Upper lobe of left lung (tissue), 6 donors: ENCODE results near the gene HSPA8. TPM values are rescaled to one million over a fixed set of nuclear protein-coding genes. Genes with fewer than 3 reads are reported as not detected.

Experiments
- ATAC-seq, 2 donors: fragments of 200-7000 bp; cut with Tn5 transposase; one replicate each; pipeline ENCODE4 v1.9.1; 2022; ENCODE audit warnings: mild to moderate bottlenecking in 2 of 2, moderate library complexity in 2 of 2; ENCODE audit not compliant: low FRiP score in 2 of 2
- DNase-seq, 2 donors: peaks; one replicate each; pipeline ENCODE4 v3.0.0-alpha.2; 2019 to 2020
- H3K27ac ChIP-seq, 4 donors: fragments of 200-600 bp; sonication (generic); one replicate each; pipeline ENCODE4 v1.5.1; 2016 to 2019
- H3K27me3 ChIP-seq, 4 donors: fragments of 200-600 bp; sonication (generic); one replicate each; pipeline ENCODE4 v1.5.1; 2017 to 2019
- H3K36me3 ChIP-seq, 4 donors: fragments of 200-600 bp; sonication (generic); one replicate each; pipeline ENCODE4 v1.5.1; 2016 to 2019
- H3K4me1 ChIP-seq, 4 donors: fragments of 200-600 bp; sonication (generic); one replicate each; pipeline ENCODE4 v1.5.1; 2018 to 2019
- H3K4me3 ChIP-seq, 4 donors: fragments of 200-600 bp; sonication (generic); one replicate each; pipeline ENCODE4 v1.5.1; 2017 to 2019; ENCODE audit warnings: mild to moderate bottlenecking in 2 of 4, moderate library complexity in 1 of 4
- H3K9me3 ChIP-seq, 4 donors: fragments of 200-600 bp; sonication (generic); one replicate each; pipeline ENCODE4 v1.5.1; 2018 to 2019
- CTCF ChIP-seq, 6 experiments: fragments of 450-650 bp in 4 of 6; fragments of 200-600 bp in 2 of 6; sonication (generic) in 2 of 6; IDR thresholded peaks; one replicate each; pipeline ENCODE4 v1.5.1; 2016 to 2019; ENCODE audit warnings: antibody characterized with exemption in 6 of 6
- EP300 ChIP-seq, 4 donors: sonication (generic); formaldehyde crosslinking; IDR thresholded peaks; one replicate each; pipeline ENCODE4 v1.5.1; 2017; ENCODE audit warnings: antibody characterized with exemption in 4 of 4, control low read depth in 2 of 4
- POLR2A ChIP-seq, 4 donors: fragments of 450-650 bp; IDR thresholded peaks; one replicate each; pipeline ENCODE4 v1.5.1; 2016 to 2017; ENCODE audit warnings: antibody characterized with exemption in 4 of 4, mild to moderate bottlenecking in 2 of 4
- POLR2AphosphoS5 ChIP-seq, 2 donors: sonication (generic); formaldehyde crosslinking; IDR thresholded peaks; one replicate each; pipeline ENCODE4 v1.5.1; 2017; ENCODE audit warnings: antibody characterized with exemption in 2 of 2
- WGBS, 2 donors: methylation state at CpG; one replicate each; pipeline ENCODE4 v1.1.5; 2017 to 2018; 5-methylcytosine and 5-hydroxymethylcytosine counted together
- total RNA-seq, 6 donors: library from RNA; depleted of rRNA in 4 of 6; stranded (reverse); fragments of >200 nt in 4 of 6; gene quantifications; one replicate each; pipeline versions ENCODE4 v1.1.0 to v1.2.1, GENCODE V29; 2016 to 2021
- donor health status: DM: no; HTN: no; CAD: no; lungs with moderate emphysema.
- donor health status: DM: no; HTN: yes; CAD: no; lungs with severe emphysema.

Gene HSPA8
- total RNA-seq, 6 donors from 2014 or later: 261 to 942 (median 659) TPM

- H3K4me1 ChIP-seq: peaks cover 5 to 16% (median 11%) of the 10 kb centered on the region in 4 donors
- DNase-seq (peak in 1 of 2 donors; percentile 34), ATAC-seq (peak in 1 of 2 donors; percentile 74)
- H3K27me3 ChIP-seq: no peaks in the 10 kb centered on the region
- peak overlapping the region in 1 of 4 donors; percentile 2 for H3K27ac ChIP-seq
- no peaks in the 10 kb centered on the region for H3K36me3 ChIP-seq
- no peak overlapping the region for H3K4me3 ChIP-seq
- no peaks in the 10 kb centered on the region for H3K9me3 ChIP-seq
- TF ChIP-seq CTCF (IDR thresholded peaks at IDR 0.05) (peak; percentile 34 to 68 (median 56)), EP300 (IDR thresholded peaks at IDR 0.05) (no peak), POLR2A (IDR thresholded peaks at IDR 0.05) (no peak), POLR2AphosphoS5 (IDR thresholded peaks at IDR 0.05) (no peak)
- WGBS, 2 donors: 59 to 62% methylated on average over 8 of the region's 8 CpGs
Measured at GRCh38 chr11:123103326-123103980, 41.5 kb upstream of the HSPA8 start.

GRCh38 chr11:123100379-123101085 is 38.6 kb upstream of the HSPA8 start:
- no peaks in the 10 kb centered on the region for H3K36me3 ChIP-seq
- DNase-seq (no peak), ATAC-seq (no peak)
- peaks cover 5 to 16% (median 11%) of the 10 kb centered on the region in 4 donors for H3K4me1 ChIP-seq
- no peaks in the 10 kb centered on the region for H3K27me3 ChIP-seq
- H3K27ac ChIP-seq: peak overlapping the region in 1 of 4 donors; percentile 18
- no peak overlapping the region for H3K4me3 ChIP-seq
- WGBS, 2 donors: 56 to 61% methylated on average over 7 of the region's 7 CpGs
- TF ChIP-seq POLR2AphosphoS5 (IDR thresholded peaks at IDR 0.05) (no peak), EP300 (IDR thresholded peaks at IDR 0.05) (no peak), POLR2A (IDR thresholded peaks at IDR 0.05) (no peak), CTCF (IDR thresholded peaks at IDR 0.05) (no peak)
- H3K9me3 ChIP-seq: no peaks in the 10 kb centered on the region

GRCh38 chr11:123098990-123099389 is 37.1 kb upstream of the HSPA8 start:
- Histone ChIP-seq H3K9me3 (no peaks in the 10 kb centered on the region), H3K4me3 (no peak overlapping the region), H3K27me3 (no peaks in the 10 kb centered on the region), H3K4me1 (peaks cover 5 to 16% (median 11%) of the 10 kb centered on the region in 4 donors), H3K27ac (no peak overlapping the region), H3K36me3 (no peaks in the 10 kb centered on the region)
- DNase-seq: no peak
- 94 to 100% methylated on average over 2 to 3 of the region's 3 CpGs for WGBS, 2 donors
- no peak for ATAC-seq
- TF ChIP-seq POLR2A (IDR thresholded peaks at IDR 0.05) (no peak), POLR2AphosphoS5 (IDR thresholded peaks at IDR 0.05) (no peak), CTCF (IDR thresholded peaks at IDR 0.05) (no peak)

GRCh38 chr11:123093739-123094138 is 31.8 kb upstream of the HSPA8 start:
- TF ChIP-seq CTCF (IDR thresholded peaks at IDR 0.05) (no peak), POLR2AphosphoS5 (IDR thresholded peaks at IDR 0.05) (no peak), POLR2A (IDR thresholded peaks at IDR 0.05) (no peak), EP300 (IDR thresholded peaks at IDR 0.05) (no peak)
- no peak overlapping the region for H3K4me3 ChIP-seq
- no peaks in the 10 kb centered on the region for H3K27me3 ChIP-seq
- WGBS, 2 donors: 88 to 91% methylated on average over 3 of the region's 3 CpGs
- no peak overlapping the region for H3K27ac ChIP-seq
- ATAC-seq (no peak), DNase-seq (no peak)
- no peaks in the 10 kb centered on the region for H3K9me3 ChIP-seq
- H3K4me1 ChIP-seq: no peaks in the 10 kb centered on the region
- H3K36me3 ChIP-seq: no peaks in the 10 kb centered on the region
